HG02763 (cell line): ENCODE results near the gene NMNAT2.

Experiments used
- ATAC-seq: cut with Tn5 transposase; IDR thresholded peaks from one replicate; pipeline ENCODE4 v1.9.1; 2021; ENCODE audit warnings: mild to moderate bottlenecking, moderate library complexity; ENCODE audit not compliant: unreplicated experiment

NMNAT2 gene

GRCh38 chr1:183368213-183369108 is 49.7 kb downstream of the NMNAT2 start:
- no peak for ATAC-seq

GRCh38 chr1:183366116-183366515 is 52.1 kb downstream of the NMNAT2 start:
- ATAC-seq = no peak

- ATAC-seq = no peak
These were observed 52.5 kb downstream of the NMNAT2 start for GRCh38 chr1:183365676-183366075.

- ATAC-seq = no peak
These were observed 53.1 kb downstream of the NMNAT2 start for GRCh38 chr1:183365093-183365492.

- ATAC-seq = no peak
These were observed 54.2 kb downstream of the NMNAT2 start for GRCh38 chr1:183363972-183364371.

GRCh38 chr1:183361081-183361480 is 57.1 kb downstream of the NMNAT2 start:
- ATAC-seq = no peak

GRCh38 chr1:183360473-183360872 is 57.7 kb downstream of the NMNAT2 start:
- no peak for ATAC-seq

- ATAC-seq = no peak
These were observed 61.5 kb downstream of the NMNAT2 start for GRCh38 chr1:183356534-183357182.

GRCh38 chr1:183355797-183356196 is 62.4 kb downstream of the NMNAT2 start:
- ATAC-seq = no peak

GRCh38 chr1:183355181-183355580 is 63.0 kb downstream of the NMNAT2 start:
- no peak for ATAC-seq

GRCh38 chr1:183353597-183353996 is 64.6 kb downstream of the NMNAT2 start:
- no peak for ATAC-seq

GRCh38 chr1:183349201-183349711 is 68.9 kb downstream of the NMNAT2 start:
- no peak for ATAC-seq

GRCh38 chr1:183346276-183346732 is 71.9 kb downstream of the NMNAT2 start:
- no peak for ATAC-seq

- no peak for ATAC-seq
These were observed 78.5 kb downstream of the NMNAT2 start for GRCh38 chr1:183339556-183340167.

GRCh38 chr1:183331091-183331742 is 87.0 kb downstream of the NMNAT2 start:
- no peak for ATAC-seq

GRCh38 chr1:183330335-183330734 is 87.8 kb downstream of the NMNAT2 start:
- no peak for ATAC-seq

- ATAC-seq = no peak
These were observed 89.8 kb downstream of the NMNAT2 start for GRCh38 chr1:183328371-183328770.

GRCh38 chr1:183327434-183328290 is 90.5 kb downstream of the NMNAT2 start:
- ATAC-seq = no peak

GRCh38 chr1:183323849-183324683 is 94.1 kb downstream of the NMNAT2 start:
- no peak for ATAC-seq
